ENCODE measurements around the gene CD84.
"Not testable (repeated sequence)": the region's sequence is repeated elsewhere in the genome, so short reads cannot be mapped to it uniquely, and the experiment has no call there.

The CD84 gene

DNA sequence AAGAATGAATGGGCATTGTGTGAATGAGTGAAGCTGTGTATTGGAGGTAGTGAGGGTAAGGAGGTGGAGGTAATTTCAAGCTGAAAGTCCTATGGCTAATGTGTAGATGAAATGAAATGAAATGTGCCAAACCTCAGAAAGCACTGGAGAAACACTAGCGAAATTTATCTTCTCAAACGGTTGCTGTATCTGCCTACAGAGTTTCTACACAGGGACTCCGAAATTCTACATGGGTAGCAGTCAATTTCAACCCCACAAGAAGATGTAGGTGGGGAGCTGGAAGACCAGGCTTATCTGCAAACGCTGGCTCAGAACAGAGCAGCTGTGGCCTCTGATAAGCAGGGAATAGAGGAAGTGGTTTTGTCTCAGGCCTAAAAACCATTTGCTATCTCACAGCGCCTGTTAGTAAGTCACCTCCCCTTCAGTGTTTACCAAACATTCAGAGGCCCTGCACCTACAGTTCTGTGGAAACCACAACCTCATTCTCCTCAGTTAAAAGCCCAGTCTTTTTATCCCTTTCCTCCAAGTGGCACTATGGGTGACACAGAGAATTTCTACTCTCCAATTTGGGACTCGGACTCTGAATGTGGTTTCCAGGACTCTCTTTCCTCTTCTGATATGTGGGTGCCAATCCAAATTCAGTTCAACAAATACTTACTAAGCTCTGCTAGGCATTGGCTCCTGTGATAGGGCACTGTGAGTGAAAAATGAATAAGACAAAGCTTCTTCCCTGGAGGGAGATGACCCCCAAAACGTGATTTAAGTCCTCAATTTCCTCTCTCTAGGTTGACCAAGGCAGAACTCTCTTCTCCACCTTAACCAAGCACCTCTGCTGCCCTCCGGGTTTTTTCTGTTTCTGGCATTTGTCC, 39.1 kb downstream of the CD84 start:
- DNase-seq, result no peak

DNA sequence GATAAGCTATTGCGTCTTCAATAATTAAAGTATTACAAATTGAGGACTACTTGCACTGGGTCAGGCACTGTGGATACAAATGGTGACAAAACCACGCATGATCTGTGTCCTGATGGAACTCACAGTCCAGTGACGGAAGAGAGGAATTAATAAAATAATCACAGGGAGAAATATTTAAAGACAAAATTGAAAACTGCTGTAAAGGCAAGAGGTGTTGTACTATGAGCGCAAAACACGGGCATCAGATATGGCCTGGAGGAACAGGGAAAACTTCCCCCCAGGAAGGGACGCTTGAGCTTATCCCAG, 39.7 kb downstream of the CD84 start:
- DNase-seq, result no peak

DNA sequence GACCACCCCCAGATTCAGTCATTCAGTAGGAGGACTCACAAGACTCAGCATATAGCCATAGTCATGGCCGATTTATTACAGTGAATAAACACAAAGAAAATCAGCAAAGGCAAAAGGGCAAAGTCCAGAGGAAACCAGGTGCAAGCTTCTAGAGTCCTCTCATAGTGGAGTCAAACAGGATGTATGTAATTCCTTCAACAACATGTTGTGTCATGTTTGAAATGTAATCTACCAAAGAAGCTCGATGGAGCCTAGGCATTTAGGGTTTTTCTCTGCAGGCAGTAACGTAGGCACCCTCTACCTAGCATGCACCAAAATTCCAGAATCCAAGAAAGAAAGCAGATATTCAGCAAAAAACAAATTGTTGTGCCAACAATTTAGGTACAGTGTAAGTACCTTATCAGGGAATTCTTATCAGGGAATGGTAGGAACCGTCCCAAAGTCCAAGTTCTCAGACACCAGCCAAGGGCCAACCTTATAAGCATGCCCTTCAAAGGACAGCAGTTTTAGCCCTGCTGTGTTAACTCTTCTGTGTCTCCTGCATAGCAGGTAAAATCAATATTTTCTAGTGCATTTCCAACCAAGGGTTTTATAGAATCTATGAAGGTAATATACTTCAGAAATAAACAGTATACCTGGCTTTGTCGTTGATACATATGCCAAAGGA, 40.2 kb downstream of the CD84 start:
- no peak for DNase-seq

DNA sequence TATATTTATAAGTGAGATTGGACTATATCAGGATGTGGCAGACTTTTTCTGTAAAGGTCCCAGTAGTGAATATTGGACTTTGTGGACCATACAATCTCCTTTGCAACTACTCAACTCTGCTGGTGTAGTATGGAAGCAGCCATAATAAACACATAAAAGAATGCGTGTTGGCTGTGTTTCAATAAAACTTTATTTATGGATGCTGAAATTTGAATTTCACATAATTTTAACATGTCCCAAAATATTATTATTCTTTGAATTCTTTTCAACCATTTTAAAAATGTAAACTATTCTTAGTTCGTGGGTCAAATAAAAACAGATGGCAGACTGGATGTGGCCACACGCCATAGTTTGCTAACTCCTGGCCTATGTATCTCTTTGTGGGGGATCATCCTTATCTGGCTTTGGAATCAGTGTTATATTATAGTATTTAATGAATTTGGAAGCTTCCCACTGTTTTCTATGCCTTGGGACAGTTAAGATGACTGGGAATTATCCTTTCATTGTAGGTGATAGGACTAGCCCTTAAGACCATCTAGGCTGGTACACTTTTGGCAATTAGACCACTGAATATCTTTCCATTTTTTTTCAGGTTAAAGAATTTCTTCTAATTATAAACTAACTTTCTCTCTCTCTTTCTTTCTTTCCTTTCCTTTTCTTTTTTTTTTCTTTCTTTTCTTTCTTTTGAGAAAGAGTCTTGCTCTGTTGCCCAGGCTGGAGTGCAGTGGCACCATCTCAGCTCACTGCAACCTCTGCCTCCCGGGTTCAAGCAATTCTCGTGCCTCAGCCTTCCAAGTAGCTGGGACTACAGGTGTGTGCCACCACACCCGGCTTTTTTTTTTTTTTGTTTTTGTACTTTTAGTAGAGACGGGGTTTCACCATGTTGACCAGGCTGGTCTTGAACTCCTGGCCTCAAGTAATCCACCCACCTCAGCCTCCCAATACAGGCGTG, 41.3 kb downstream of the CD84 start:
- no peak for DNase-seq

GRCh38 chr1:160534823-160535605, 44.3 kb downstream of the CD84 start:
- no peak for DNase-seq

DNA sequence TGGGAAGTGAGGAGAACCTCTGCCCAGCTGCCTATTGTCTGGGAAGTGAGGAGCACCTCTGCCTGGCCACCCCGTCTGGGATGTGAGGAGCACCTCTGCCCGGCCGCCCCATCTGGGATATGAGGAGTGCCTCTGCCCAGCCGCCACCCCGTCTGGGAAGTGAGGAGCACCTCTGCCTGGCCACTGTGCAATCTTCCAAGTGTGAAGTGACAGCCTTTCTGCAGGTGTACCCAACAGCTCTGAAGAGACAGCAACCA, 46.8 kb downstream of the CD84 start:
- DNase-seq, result not testable (repeated sequence)

GRCh38 chr1:160531809-160532556, 47.3 kb downstream of the CD84 start:
- not testable (repeated sequence) for DNase-seq

- not testable (repeated sequence) for DNase-seq
These were observed 49.8 kb downstream of the CD84 start for GRCh38 chr1:160529401-160529952.

DNA sequence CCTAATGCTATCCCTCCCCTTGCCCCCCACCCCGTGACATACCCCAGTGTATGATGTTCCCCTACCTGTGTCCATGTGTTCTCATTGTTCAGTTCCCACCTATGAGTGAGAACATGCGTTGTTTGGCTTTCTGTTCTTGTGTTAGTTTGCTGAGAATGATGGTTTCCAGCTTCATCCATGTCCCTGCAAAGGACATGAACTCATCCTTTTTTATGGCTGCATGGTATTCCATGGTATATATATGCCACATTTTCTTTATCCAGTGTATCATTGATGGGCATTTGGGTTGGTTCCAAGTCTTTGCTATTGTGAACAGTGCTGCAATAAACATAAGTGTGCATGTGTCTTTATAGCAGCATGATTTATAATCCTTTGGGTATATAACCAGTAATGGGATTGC, 55.5 kb downstream of the CD84 start:
- DNase-seq, result not testable (repeated sequence)

DNA sequence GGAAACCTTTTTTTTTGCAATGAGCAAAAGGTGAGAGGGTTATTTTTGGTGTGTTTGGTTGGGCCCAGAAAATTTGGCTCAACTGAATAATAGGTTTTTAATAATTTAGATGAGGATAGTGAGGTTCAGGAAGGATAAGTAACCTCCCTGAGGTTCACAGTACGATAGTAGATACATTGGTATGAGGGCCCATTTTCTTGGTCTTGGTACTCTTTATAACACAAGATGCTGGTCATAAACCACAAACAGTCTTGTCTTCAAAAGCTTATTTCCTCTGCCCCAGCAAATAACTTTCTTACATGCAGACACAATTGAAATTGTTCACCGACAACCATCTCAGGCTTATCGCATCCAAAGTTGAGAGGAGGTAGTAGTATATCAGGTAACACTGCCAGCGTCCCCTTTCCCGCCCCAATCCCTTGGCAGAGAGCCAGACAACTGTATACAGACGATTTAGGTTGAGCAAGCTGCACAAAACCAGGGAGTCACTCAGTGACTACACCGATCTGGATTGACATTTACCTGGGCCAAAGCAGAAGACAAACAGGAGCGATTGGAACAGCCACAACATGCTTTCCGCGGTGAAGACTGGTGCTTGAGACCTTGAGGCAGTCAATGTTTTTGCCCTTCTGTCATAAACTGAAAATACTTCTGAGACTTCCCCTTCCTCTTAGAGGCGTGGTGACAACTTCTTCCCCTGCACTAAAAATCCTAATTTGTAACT, 56.5 kb downstream of the CD84 start, which contains the start of gene SLAMF6:
Gene SLAMF6 (minus strand): TSS at position 634 of the 724 bp plus-strand sequence. CDS start 63 bp downstream, at position 571.
- DNase-seq, result peak; percentile 37

DNA sequence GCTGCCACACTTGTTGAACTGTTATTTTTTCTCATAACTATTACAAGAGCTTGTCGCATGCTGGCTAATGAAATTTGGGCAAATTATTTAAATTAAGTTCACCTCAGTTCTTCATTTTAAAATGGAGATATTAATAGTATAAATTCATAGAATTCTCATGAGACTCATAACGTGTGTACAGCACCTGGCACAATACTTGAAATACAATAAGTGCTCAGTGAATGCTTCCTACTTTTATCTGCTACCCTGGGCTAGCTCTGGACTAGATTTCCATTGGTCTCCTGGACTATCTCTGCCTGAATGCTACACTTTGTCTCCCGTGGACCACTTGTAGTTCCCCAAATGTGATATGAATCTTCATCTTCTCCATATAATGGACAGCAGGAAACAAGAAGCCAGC, 57.2 kb downstream of the CD84 start:
- no peak for DNase-seq

- no peak for DNase-seq
These were observed 57.7 kb downstream of the CD84 start for GRCh38 chr1:160521554-160521953.

- DNase-seq, result no peak
These were observed 58.3 kb downstream of the CD84 start for GRCh38 chr1:160520999-160521398.

DNA sequence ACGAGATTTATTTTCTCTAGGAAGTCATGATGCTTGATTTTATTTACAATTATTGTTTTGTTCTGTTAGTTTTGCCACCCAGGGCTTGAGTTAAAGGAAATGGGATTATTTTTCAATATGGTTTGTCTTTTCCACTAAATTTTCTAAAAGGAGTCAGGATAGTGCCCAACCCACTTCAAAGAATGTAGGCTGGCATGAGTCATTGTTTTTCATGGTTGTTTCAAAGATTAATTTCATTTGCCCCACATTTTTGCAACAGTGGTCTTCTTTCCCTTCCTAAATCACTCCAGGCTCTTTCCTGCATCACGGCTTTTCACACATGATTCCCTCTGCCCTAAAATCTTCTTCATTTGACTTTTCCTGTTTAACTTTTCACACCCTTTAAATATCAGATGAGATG, 58.7 kb downstream of the CD84 start:
- DNase-seq, result no peak

DNA sequence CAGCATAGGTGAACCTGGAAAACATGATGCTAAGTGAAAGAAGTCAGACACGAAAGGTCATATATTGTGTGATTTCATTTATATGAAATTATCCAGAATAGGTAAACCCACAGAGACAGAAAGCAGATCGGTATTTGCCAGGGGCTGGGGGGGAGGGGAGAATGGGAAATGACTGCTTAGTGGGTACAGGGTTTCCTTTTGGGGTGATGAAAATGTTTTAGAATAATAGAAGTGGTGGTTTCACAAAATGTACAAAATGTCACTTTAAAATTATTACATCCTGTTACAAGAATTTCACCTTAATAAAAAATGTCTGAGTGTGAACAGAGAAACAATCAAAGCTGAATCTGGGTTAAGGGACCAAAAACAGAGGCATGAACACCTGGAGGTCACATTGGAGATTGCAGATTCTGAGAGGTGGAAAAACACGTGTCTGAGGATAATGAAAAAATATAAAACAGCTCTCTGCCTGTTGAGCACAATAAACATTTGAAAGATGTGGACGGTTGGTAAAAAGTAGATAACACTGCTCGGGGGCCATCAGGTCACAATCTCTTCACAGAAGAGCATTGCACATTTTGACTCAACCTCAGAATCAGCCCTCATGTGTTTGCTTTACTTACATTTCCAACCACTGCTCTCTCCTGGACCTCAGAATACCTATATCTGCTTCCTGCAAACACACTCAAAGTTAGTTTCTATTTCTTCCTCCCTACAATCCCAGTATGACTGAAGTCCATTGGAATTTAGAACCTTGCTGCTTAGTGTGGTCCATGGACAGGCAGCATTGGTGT, 59.5 kb downstream of the CD84 start:
- DNase-seq, result no peak

DNA sequence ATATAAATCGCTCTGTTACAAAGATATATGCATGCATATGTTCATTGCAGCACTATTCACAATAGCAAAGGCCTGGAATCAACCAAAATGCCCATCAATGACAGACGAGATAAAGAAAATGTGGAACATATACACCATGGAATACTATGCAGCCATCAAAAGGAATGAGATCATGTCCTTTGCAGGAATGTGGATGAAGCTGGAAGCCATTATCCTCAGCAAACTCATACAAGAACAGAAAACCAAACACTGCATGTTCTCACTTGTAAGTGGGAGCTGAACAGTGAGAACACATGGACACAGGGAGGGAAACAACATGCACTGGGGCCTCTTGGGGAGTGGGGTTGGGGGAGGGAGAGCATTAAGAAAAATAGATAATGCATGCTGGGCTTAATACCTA, 61.8 kb downstream of the CD84 start:
- DNase-seq, result not testable (repeated sequence)

- not testable (repeated sequence) for DNase-seq
These were observed 63.4 kb downstream of the CD84 start for GRCh38 chr1:160515908-160516307.

- DNase-seq, result no peak
These were observed 74.6 kb downstream of the CD84 start for GRCh38 chr1:160504651-160505050.

GRCh38 chr1:160503087-160503486, 76.2 kb downstream of the CD84 start:
- DNase-seq, result no peak

All from activated naive CD4-positive, alpha-beta T cell treated with anti-CD3 and anti-CD28 coated beads, Interleukin-2, amount 50 U/mL, for 16 hours (primary cell).